ENCODE results near the gene CHST8. TPM values are rescaled to one million over a fixed set of nuclear protein-coding genes. Genes with fewer than 3 reads are reported as not detected.
A peak's percentile ranks its signal among the peaks of the same experiment; 100 is the strongest.

Gene CHST8
- total and polyA plus RNA-seq, 2 donors from 2014 or later: 0.28 TPM; not detected in 1

DNA sequence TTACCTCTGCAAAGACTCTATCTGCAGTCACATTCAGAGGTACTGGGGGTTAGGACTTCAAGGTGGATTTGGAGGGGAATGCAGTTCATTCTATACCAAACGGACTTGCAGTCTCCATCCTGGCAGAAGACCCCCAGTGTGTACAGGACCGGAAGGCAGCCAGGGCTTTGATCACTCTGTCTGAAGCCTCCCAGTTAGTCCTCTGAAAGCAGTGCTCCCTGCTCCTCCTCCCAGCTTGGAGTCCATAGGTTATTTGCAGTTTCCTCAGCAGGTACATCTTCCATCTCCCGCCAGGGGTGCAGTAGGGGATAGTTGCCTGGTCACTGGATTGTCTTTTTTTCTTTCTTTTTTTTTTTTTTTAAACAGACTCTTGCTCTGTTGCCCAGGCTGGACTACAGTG, 96.1 kb downstream of the CHST8 start:
- Histone ChIP-seq H3K9ac (ENCODE audit: low read length in 3 of 3) (no peak overlapping the region), H3K4me3 (ENCODE audit: low read length in 3 of 3) (no peak overlapping the region), H3K36me3 (ENCODE audit: control insufficient read depth in 2 of 3, insufficient read depth in 3 of 3, low read length in 3 of 3) (no peaks in the 10 kb centered on the region), H3K9me3 (ENCODE audit: control insufficient read depth in 2 of 3, insufficient read depth in 1 of 3, low read length in 3 of 3) (no peaks in the 10 kb centered on the region), H3K4me1 (ENCODE audit: control insufficient read depth in 2 of 3, insufficient read depth in 2 of 3, low read depth in 1 of 3, low read length in 3 of 3) (no peaks in the 10 kb centered on the region), H3K27ac (ENCODE audit: low read depth in 2 of 2, low read length in 2 of 2) (no peak overlapping the region), H3K27me3 (ENCODE audit: control insufficient read depth, insufficient read depth, low read length) (no peaks in the 10 kb centered on the region)
- DNase-seq: no peak
- intact Hi-C loops (cut with DNase I): no loop called here
- no peak for TF ChIP-seq CTCF (IDR thresholded peaks at IDR 0.05; ENCODE audit: borderline replicate concordance, extremely low read depth, insufficient read depth)
- no peak for FAIRE-seq

DNA sequence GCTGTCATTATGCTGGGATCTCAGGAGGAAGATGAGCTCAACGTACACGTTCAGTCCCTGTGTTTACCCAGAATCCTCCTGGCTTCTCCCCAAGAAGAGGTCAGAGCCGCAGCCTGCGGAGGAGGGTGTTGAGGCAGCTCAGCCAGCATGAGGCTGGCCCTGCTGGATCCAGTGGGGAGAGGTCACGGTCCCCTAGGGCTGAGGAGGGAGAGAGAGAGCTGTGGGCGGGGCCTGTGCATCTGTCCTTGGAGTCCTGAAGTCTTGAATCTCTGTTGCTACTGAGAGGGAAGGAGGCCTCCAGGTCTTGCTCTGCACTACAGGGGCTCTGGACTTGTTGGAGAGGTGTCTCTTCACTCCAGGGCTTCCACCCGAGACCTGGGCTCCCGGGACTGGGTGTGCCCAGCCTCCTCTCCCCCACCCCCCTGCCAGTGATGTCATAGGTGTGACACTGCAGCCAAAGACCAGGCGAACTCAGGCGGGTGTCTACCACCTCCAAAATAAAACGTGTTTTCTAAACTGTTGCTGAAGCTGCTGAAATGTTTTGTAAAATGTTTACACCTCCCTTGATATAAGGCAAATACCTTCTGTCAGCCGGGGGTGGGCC, 97.0 kb downstream of the CHST8 start:
- no peak for TF ChIP-seq CTCF (IDR thresholded peaks at IDR 0.05; ENCODE audit: borderline replicate concordance, extremely low read depth, insufficient read depth)
- no peak for DNase-seq
- Histone ChIP-seq H3K27ac (ENCODE audit: low read depth in 2 of 2, low read length in 2 of 2) (no peak overlapping the region), H3K4me1 (ENCODE audit: control insufficient read depth in 2 of 3, insufficient read depth in 2 of 3, low read depth in 1 of 3, low read length in 3 of 3) (no peaks in the 10 kb centered on the region), H3K27me3 (ENCODE audit: control insufficient read depth, insufficient read depth, low read length) (no peaks in the 10 kb centered on the region), H3K4me3 (ENCODE audit: low read length in 3 of 3) (no peak overlapping the region), H3K9ac (ENCODE audit: low read length in 3 of 3) (no peak overlapping the region), H3K36me3 (ENCODE audit: control insufficient read depth in 2 of 3, insufficient read depth in 3 of 3, low read length in 3 of 3) (no peaks in the 10 kb centered on the region), H3K9me3 (ENCODE audit: control insufficient read depth in 2 of 3, insufficient read depth in 1 of 3, low read length in 3 of 3) (no peaks in the 10 kb centered on the region)
- no peak for FAIRE-seq
- intact Hi-C loops (cut with DNase I): no loop called here

DNA sequence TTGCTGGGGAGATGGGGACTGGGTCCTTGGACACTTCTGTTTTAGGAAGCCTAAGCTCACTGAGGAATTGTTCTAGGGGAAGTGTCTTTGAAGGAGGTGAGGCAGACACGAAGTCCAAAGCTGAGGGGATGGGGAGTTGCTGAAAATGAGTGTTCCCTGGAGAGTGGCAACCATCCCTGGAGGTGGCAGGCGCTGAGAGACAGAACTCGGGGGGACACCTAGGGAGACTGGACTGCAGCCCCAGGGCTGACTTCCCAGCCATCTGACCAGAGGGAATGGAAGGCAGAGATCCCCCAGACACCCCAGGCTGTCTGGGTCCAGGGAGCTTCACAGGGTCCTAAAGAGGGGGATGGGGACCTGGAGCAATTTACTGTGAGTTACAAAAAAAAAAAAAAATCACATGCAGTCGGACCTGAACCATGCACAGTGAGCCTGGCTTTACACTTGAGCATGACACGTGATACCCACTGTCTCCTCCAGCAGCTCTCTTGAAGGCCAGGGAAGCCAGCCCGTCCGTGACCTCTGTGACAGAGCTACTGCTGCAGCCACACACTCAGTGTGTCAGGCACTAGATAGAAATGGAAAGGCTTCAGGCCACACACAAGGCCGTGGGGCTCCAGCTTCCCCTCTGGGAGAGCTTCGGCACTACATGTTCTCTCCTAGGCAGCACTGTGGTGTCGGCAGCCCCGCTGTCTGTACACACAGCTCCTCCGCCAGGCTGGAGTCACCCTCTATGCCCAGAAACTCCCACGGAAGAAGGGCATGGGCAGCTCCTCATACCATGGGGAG, 97.8 kb downstream of the CHST8 start:
- FAIRE-seq (no peak), DNase-seq (peak; percentile 37 to 64 (median 53))
- no peak overlapping the region for H3K9ac ChIP-seq (ENCODE audit: low read length in 3 of 3)
- no peak overlapping the region for H3K4me3 ChIP-seq (ENCODE audit: low read length in 3 of 3)
- TF ChIP-seq CTCF (IDR thresholded peaks at IDR 0.05; ENCODE audit: borderline replicate concordance, extremely low read depth, insufficient read depth): no peak
- no peaks in the 10 kb centered on the region for H3K9me3 ChIP-seq (ENCODE audit: control insufficient read depth in 2 of 3, insufficient read depth in 1 of 3, low read length in 3 of 3)
- intact Hi-C loops (cut with DNase I): no loop called here
- H3K4me1 ChIP-seq (ENCODE audit: control insufficient read depth in 2 of 3, insufficient read depth in 2 of 3, low read depth in 1 of 3, low read length in 3 of 3): no peaks in the 10 kb centered on the region
- no peak overlapping the region for H3K27ac ChIP-seq (ENCODE audit: low read depth in 2 of 2, low read length in 2 of 2)
- no peaks in the 10 kb centered on the region for H3K36me3 ChIP-seq (ENCODE audit: control insufficient read depth in 2 of 3, insufficient read depth in 3 of 3, low read length in 3 of 3)
- H3K27me3 ChIP-seq (ENCODE audit: control insufficient read depth, insufficient read depth, low read length): no peaks in the 10 kb centered on the region
